CD4-positive, alpha-beta T cell treated with Interleukin-1 beta for 1 hour (primary cell): Measurements from ENCODE around the gene CXCR6.

ENCODE experiments used
- DNase-seq, 2 donors: peaks; one replicate each; pipeline ENCODE4 v3.0.0-alpha.2; 2020 to 2022

CXCR6 gene

DNA sequence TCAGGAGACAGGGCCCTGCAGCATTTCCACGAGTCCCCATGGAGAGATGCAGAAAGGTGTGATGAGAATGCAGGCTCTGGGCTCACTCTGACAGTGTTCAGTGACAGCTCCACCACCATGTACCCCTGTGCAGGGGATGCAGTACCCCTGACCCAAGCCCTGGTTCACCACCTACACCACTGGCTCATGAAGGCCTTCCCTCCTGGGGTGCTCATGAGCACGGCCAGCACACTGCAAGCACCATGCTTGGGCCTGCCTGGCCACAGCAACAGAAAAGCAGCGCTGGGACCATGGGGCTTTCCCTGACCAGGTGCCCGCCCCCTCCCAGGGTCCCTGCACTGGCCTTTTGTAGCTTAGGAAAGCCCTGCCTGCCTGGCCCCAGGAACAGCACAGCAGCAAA is 6.2 kb downstream of the CXCR6 start:
- no peak for DNase-seq

GRCh38 chr3:45950131-45950530 is 6.9 kb downstream of the CXCR6 start:
- DNase-seq = no peak

DNA sequence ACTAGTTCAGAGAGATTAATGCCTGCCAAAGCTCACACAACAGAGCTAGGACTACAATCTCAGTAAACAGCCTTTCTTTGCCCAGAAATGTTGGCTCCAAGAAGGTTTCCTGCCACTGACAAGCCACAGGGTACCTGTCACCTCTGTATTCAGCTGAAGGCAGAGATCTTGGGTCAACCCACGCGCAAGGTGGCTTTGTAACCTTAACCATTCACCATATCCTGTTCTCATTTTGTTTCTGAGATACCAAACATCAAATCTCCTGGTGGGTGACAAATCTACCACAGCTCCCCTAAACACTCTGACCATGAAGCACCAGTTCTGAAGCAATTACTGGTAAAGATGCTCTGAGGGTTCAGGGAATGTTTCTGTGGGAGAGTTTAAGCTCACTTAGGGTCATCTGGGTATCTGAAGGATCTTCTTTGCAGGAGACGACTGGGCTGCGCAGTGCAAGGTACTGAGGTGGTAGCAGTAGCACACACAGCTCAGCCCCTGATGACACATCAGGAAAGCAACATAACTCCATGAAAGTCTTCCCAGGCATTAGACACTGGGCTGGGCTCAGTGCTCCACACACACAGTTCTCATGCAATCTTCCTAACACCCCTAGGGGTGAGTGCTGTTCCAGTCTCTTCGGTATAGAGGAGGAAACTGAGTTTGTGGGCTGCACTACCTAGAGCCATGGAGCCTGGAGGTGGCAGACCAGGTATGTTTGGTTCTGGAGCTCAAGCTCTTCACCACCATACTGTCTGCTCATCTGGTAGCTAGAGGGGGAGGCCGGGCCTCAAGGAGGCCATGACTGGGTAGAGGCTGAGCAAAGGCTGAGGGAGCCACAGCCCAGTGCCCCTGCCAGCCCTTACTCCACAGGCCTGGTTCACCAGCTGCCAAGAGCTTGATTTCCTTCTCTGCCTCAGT is 7.7 kb downstream of the CXCR6 start:
- DNase-seq = peak in 1 of 2 donors; percentile 49

GRCh38 chr3:45951946-45952345 is 8.7 kb downstream of the CXCR6 start:
- DNase-seq = no peak

- no peak for DNase-seq
These were observed 9.2 kb downstream of the CXCR6 start for GRCh38 chr3:45952456-45952855.

DNA sequence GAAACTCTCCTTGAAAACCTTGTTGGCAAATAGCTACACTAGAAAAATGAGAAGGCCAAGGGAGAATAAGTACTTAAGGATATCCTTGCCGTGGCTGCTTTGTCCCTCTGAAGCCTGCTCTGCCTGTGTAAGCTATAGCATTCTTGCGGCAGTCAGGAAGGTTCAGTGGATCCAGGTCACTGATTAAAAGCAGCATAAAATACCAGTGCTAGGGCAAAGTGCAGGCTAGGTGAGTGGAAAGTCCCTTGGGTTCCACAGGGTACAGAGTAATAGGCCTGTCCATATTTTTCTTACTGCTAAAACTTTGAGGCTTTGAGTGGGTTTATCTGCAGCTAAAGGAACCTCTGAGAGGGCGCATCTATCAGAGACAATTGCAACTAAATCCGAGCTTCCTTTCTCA is 10.3 kb downstream of the CXCR6 start:
- no peak for DNase-seq

DNA sequence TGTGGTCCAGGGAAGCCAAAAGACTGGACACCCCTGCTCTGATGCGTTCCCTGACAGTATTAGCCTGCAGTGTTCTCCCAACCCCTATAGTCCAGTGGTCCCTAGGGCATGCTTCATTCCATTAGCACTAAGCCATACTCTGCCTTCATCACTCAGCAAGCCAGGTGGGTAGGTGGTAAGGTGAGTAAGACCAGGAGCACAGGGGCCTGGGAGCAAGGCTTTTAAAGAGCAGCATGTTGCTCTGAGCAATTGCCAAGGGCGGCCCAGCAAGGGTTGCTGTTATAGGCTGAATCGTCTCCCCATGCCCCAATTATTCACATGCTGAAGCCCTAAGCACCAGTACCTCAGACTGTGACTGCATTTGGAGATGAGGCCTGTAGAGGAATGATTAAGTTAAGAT is 11.0 kb downstream of the CXCR6 start:
- no peak for DNase-seq

- no peak for DNase-seq
These were observed 11.9 kb downstream of the CXCR6 start for GRCh38 chr3:45955017-45955647.

DNA sequence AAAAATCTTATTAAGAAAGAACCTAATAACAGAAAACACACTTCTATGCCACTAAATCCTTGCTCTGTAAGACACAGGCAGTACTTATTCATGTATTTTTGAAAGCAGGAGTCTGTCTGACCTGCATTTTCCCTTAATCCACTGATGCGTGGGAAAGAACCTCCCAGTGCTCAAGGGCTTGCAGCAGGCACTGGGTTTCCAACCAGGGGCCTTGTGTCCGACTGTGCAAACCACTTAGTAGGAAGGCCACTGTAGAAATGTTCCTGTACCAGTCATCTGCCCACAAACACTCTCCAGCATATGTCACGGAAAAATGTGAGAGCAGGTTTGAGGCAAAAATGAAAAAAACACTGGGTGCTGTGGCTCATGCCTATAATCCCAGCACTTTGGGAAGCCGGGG is 12.4 kb downstream of the CXCR6 start:
- DNase-seq = no peak

DNA sequence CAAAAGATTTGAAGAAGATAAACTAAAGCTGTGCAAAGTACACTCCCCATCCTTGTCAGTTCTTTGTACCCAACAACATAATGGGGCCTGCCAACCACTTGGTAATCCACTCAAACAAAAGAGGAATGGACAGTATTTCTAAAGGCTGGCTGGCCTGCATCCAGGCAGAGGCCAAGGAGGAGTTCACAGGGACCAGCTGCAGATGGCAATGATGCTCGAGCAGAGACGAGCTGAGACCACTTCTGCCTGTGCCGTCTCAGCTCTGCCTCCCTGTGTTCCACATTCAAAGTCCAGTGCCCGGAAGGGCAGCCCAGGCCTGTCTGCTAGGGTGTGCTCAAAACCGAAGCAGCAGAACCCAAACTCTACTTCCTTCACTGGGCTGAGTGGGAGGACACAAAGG is 14.3 kb downstream of the CXCR6 start:
- DNase-seq = no peak

- DNase-seq = no peak
These were observed 15.1 kb downstream of the CXCR6 start for GRCh38 chr3:45958321-45958791.

GRCh38 chr3:45959201-45959600 is 15.9 kb downstream of the CXCR6 start:
- no peak for DNase-seq

- no peak for DNase-seq
These were observed 17.0 kb downstream of the CXCR6 start for GRCh38 chr3:45960289-45960688.

DNA sequence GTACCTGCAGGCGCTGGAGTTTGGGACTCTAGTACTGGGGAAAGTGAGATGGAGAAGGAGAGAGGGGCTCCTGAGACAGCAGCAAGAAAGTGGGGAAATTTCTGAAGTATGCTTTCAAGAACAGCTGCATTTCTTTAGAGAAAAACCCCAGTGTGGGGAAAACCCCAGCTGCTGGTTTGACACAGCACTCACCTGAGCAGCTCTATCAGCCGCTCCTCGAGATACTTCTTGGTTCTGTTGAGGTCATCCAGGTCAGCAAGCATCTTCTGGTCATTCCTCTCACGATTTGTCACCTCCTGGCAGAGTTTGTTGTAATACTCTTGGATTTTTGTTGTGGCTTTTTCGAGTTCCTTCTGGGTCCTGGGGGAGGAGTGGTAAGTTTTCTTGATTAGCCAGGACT is 18.8 kb downstream of the CXCR6 start:
- DNase-seq = no peak

GRCh38 chr3:45964139-45964538 is 20.9 kb downstream of the CXCR6 start:
- DNase-seq = no peak

GRCh38 chr3:45965253-45965652 is 22.0 kb downstream of the CXCR6 start:
- DNase-seq = no peak

DNA sequence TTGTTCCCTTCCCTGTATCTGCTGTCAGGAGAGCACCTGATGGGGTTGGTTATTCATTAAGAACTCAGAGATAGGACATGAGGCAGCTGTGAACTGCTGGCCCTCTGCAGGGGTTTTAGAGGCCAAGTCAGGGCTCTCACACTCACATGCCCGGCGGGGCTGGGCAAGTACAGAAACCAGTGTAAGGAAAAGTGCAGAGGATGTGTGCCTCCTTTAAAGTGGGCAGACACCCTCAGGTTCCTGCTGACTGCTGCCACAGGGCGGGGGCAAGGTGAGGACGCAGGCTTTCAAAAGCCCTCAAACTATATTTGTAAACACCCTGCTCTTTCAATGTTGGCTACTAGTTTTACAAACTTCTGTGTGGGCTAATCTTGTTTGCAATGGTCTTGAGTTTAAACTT is 22.4 kb downstream of the CXCR6 start:
- no peak for DNase-seq

GRCh38 chr3:45966371-45966791 is 23.1 kb downstream of the CXCR6 start:
- no peak for DNase-seq

DNA sequence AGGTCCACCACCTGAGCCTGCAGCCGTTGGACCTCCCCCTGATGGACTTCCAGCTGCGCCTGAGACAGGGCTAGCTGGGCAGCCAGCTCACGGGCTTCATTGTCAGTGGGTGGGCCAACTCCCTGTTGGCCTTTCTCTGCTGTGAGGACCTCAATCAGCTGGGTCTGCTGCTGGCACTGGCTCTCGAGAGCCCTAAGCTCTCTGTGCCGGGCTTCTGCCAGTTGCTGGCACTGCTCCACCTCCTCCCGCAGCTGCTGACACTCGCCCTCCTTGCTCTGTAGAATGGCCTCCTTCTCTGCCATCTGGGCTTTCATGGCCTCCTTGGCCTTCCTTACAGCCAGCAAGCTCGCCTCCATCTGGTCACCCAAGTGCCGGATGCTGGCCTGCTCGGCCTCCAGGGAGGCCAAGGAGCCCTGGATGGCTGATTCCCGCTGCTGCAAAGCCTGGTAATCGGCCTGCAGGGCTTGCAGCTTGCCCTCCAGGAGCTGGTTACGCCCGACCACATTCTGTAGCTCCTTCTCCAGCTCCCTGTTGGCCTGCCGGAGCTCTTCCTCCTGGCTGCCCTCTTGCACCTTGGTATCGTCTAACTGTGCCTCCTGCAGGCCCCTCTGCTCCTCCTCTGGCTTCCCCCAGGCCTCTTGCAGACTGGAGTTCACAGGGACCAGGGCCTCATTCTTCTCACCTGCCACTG is 23.8 kb downstream of the CXCR6 start:
- DNase-seq = no peak

- DNase-seq = no peak
These were observed 24.5 kb downstream of the CXCR6 start for GRCh38 chr3:45967724-45968123.

DNA sequence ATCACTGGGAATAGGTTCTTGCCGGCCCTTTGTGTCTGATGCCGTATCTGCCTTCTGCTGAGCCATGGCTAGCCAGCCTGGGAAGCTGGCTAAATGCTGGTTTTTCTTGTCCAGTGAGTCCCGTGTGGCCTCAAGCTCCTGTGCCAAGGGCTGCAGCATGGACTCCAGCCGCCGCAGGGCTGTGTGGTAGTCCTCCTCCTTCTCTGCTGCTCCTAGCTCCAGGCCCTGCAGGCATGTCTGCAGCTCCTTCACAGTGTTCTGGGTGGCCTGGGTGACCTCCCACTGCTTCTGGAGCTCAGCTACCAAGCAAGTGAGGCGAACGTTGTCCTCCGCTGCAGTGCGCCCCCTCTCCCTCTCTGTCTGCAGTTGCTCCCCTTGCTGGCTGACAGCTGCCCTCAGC is 24.9 kb downstream of the CXCR6 start:
- no peak for DNase-seq

DNA sequence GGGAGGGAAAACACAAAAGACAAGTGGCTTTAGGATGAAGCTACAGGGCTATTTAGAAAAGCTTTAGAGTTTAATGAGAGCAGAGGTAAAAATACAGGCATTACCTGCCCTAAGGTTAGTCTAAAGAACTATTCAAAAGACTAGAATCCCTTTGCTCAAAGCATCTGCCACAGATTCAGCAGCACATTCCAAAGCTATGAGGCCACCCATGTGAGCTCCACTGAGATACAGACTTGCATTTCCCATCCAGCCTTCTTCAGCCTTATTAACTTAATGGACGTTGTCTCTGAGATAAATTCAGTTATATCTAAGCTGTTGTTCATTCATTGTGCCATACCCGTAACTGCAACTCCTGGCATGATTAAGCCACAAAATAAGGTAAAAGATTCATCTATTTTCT is 25.4 kb downstream of the CXCR6 start:
- no peak for DNase-seq

GRCh38 chr3:45969116-45969515 is 25.9 kb downstream of the CXCR6 start:
- DNase-seq = no peak

GRCh38 chr3:45969953-45970352 is 26.7 kb downstream of the CXCR6 start:
- no peak for DNase-seq
